IPS-18c (cell line): ENCODE results near the gene MYOG.

Experiments used
- H3K4me3 ChIP-seq: 2 replicates; pipeline ENCODE4 v1.7.0; 2013; ENCODE audit warnings: low read depth, mild to moderate bottlenecking, low read length, moderate library complexity; ENCODE audit not compliant: insufficient read depth
- H3K9me3 ChIP-seq: one replicate; pipeline ENCODE4 v1.6.1; 2013; ENCODE audit warnings: mild to moderate bottlenecking, low read length, moderate library complexity; ENCODE audit not compliant: control insufficient read depth, insufficient read depth

The MYOG gene

GRCh38 chr1:203121186-203122015 is 35.6 kb upstream of the MYOG start:
- no peak overlapping the region for H3K4me3 ChIP-seq
- no peaks in the 10 kb centered on the region for H3K9me3 ChIP-seq

- Histone ChIP-seq H3K4me3 (no peak overlapping the region), H3K9me3 (no peaks in the 10 kb centered on the region)
Observed at GRCh38 chr1:203120325-203121153, 34.7 kb upstream of the MYOG start.

GRCh38 chr1:203117611-203118575 is 32.1 kb upstream of the MYOG start:
- peak overlapping the region; percentile 16; the same call in 1 of the 2 replicates for H3K4me3 ChIP-seq

GRCh38 chr1:203116091-203116820 is 30.4 kb upstream of the MYOG start:
- Histone ChIP-seq H3K9me3 (no peaks in the 10 kb centered on the region), H3K4me3 (no peak overlapping the region)

More at GRCh38 chr1:203117611-203118575, 32.1 kb upstream of the MYOG start:
- H3K9me3 ChIP-seq, result no peaks in the 10 kb centered on the region

- Histone ChIP-seq H3K9me3 (no peaks in the 10 kb centered on the region), H3K4me3 (no peak overlapping the region)
Observed at GRCh38 chr1:203114202-203114601, 28.4 kb upstream of the MYOG start.

- Histone ChIP-seq H3K4me3 (no peak overlapping the region), H3K9me3 (no peaks in the 10 kb centered on the region)
Observed at GRCh38 chr1:203113308-203113707, 27.5 kb upstream of the MYOG start.

GRCh38 chr1:203112475-203112874 is 26.7 kb upstream of the MYOG start:
- H3K9me3 ChIP-seq, result no peaks in the 10 kb centered on the region
- no peak overlapping the region for H3K4me3 ChIP-seq

- H3K4me3 ChIP-seq, result no peak overlapping the region
- H3K9me3 ChIP-seq, result no peaks in the 10 kb centered on the region
Observed at GRCh38 chr1:203104789-203105390, 19.1 kb upstream of the MYOG start.

GRCh38 chr1:203103829-203104495 is 18.1 kb upstream of the MYOG start:
- Histone ChIP-seq H3K9me3 (no peaks in the 10 kb centered on the region), H3K4me3 (no peak overlapping the region)

GRCh38 chr1:203103216-203103615 is 17.4 kb upstream of the MYOG start:
- no peaks in the 10 kb centered on the region for H3K9me3 ChIP-seq
- H3K4me3 ChIP-seq, result no peak overlapping the region

- no peaks in the 10 kb centered on the region for H3K9me3 ChIP-seq
Observed at GRCh38 chr1:203101813-203102634, 16.2 kb upstream of the MYOG start.

GRCh38 chr1:203100516-203100869 is 14.7 kb upstream of the MYOG start:
- H3K4me3 ChIP-seq, result no peak overlapping the region
- no peaks in the 10 kb centered on the region for H3K9me3 ChIP-seq

More at GRCh38 chr1:203101813-203102634, 16.2 kb upstream of the MYOG start:
- no peak overlapping the region for H3K4me3 ChIP-seq

GRCh38 chr1:203099805-203100515 is 14.1 kb upstream of the MYOG start:
- Histone ChIP-seq H3K9me3 (no peaks in the 10 kb centered on the region), H3K4me3 (no peak overlapping the region)

- Histone ChIP-seq H3K4me3 (no peak overlapping the region), H3K9me3 (peaks cover under 1% of the 10 kb centered on the region)
Observed at GRCh38 chr1:203098914-203099520, 13.2 kb upstream of the MYOG start.
